Mesothelial cell of epicardium (in vitro differentiated cells): ENCODE data around the gene ARFIP2. TPM values are rescaled to one million over a fixed set of nuclear protein-coding genes. Genes with fewer than 3 reads are reported as not detected.

Experiments
- DNase-seq, 2 experiments: peaks; one replicate each; pipeline ENCODE4 v3.0.0; 2021; ENCODE audit warnings: low spot score in 2 of 2; ENCODE audit not compliant: unreplicated experiment in 2 of 2
- H3K27ac Mint-ChIP-seq: 2 replicates; pipeline ENCODE4 v1.8.0; 2021; ENCODE audit warnings: mixed read lengths
- H3K27me3 Mint-ChIP-seq: 2 replicates; pipeline ENCODE4 v1.8.0; 2021; ENCODE audit warnings: low read depth, mixed read lengths
- H3K36me3 Mint-ChIP-seq: 2 replicates; pipeline ENCODE4 v1.8.0; 2021; ENCODE audit warnings: mixed read lengths
- H3K4me1 Mint-ChIP-seq: 2 replicates; pipeline ENCODE4 v1.8.0; 2021; ENCODE audit warnings: mixed read lengths
- H3K4me3 Mint-ChIP-seq: 2 replicates; pipeline ENCODE4 v1.8.0; 2021; ENCODE audit warnings: mild to moderate bottlenecking, moderate library complexity, mixed read lengths
- H3K9me3 Mint-ChIP-seq: 2 replicates; pipeline ENCODE4 v1.8.0; 2021; ENCODE audit warnings: mixed read lengths
- CTCF ChIP-seq: fragments of 200-600 bp; sonication (generic); IDR thresholded peaks from one replicate; pipeline ENCODE4 v1.5.0; 2021; ENCODE audit warnings: antibody characterized with exemption; ENCODE audit not compliant: unreplicated experiment
- total RNA-seq: library from RNA; stranded (reverse); gene quantifications from 3 replicates; pipeline ENCODE4 v1.2.1, GENCODE V29; 2021

The ARFIP2 gene
- total RNA-seq, 1 donor from 2014 or later: 72.2 TPM

GRCh38 chr11:6520265-6520664 lies 39.1 kb upstream of the ARFIP2 start:
- H3K27ac Mint-ChIP-seq: no peak overlapping the region
- no peak for DNase-seq
- no peak overlapping the region for H3K4me3 Mint-ChIP-seq
- no peaks in the 10 kb centered on the region for H3K4me1 Mint-ChIP-seq
- H3K36me3 Mint-ChIP-seq: peaks cover 31% of the 10 kb centered on the region
- TF ChIP-seq CTCF: no peak
- no peaks in the 10 kb centered on the region for H3K27me3 Mint-ChIP-seq
- no peaks in the 10 kb centered on the region for H3K9me3 Mint-ChIP-seq

- H3K27me3 Mint-ChIP-seq: no peaks in the 10 kb centered on the region
Measured at GRCh38 chr11:6516865-6517264, 35.7 kb upstream of the ARFIP2 start.

GRCh38 chr11:6505577-6506240 lies 24.6 kb upstream of the ARFIP2 start:
- Mint-ChIP-seq H3K4me1 (no peaks in the 10 kb centered on the region), H3K9me3 (no peaks in the 10 kb centered on the region), H3K27ac (no peak overlapping the region), H3K4me3 (no peak overlapping the region), H3K36me3 (peaks cover 3% of the 10 kb centered on the region), H3K27me3 (no peaks in the 10 kb centered on the region)
- no peak for DNase-seq
- peak; percentile 38 for TF ChIP-seq CTCF

More at GRCh38 chr11:6516865-6517264, 35.7 kb upstream of the ARFIP2 start:
- no peak for DNase-seq
- Mint-ChIP-seq H3K36me3 (peaks cover 40% of the 10 kb centered on the region), H3K4me3 (no peak overlapping the region), H3K4me1 (no peaks in the 10 kb centered on the region), H3K9me3 (peaks cover 4% of the 10 kb centered on the region), H3K27ac (no peak overlapping the region)
- no peak for TF ChIP-seq CTCF

- Mint-ChIP-seq H3K27ac (no peak overlapping the region), H3K9me3 (no peaks in the 10 kb centered on the region), H3K4me3 (no peak overlapping the region), H3K27me3 (no peaks in the 10 kb centered on the region), H3K36me3 (no peaks in the 10 kb centered on the region), H3K4me1 (no peaks in the 10 kb centered on the region)
- no peak for DNase-seq
- no peak for TF ChIP-seq CTCF
Measured at GRCh38 chr11:6504166-6504565, 23.0 kb upstream of the ARFIP2 start.

GRCh38 chr11:6502382-6502781 lies 21.3 kb upstream of the ARFIP2 start:
- Mint-ChIP-seq H3K9me3 (no peaks in the 10 kb centered on the region), H3K27ac (no peak overlapping the region), H3K36me3 (no peaks in the 10 kb centered on the region), H3K4me3 (no peak overlapping the region), H3K4me1 (no peaks in the 10 kb centered on the region), H3K27me3 (no peaks in the 10 kb centered on the region)
- DNase-seq: no peak
- TF ChIP-seq CTCF: no peak

GRCh38 chr11:6498544-6498943 lies 17.4 kb upstream of the ARFIP2 start:
- Mint-ChIP-seq H3K27ac (no peak overlapping the region), H3K4me1 (no peaks in the 10 kb centered on the region), H3K36me3 (no peaks in the 10 kb centered on the region), H3K4me3 (no peak overlapping the region), H3K9me3 (no peaks in the 10 kb centered on the region), H3K27me3 (no peaks in the 10 kb centered on the region)
- no peak for DNase-seq
- TF ChIP-seq CTCF: no peak
